A673 (cell line): Measurements from ENCODE around the gene HACD2. TPM values are rescaled to one million over a fixed set of nuclear protein-coding genes. Genes with fewer than 3 reads are reported as not detected.

Experiments used
- BruUV-seq: library from RNA; stranded (reverse); fragments of 400-500 nt; replicated peaks from 2 replicates; lab custom pipeline; 2021; lab: Mats Ljungman, UMichigan
- CTCF ChIA-PET: fragments of 300-600 bp; sonication (Branson Sonifier 250); formaldehyde crosslinking; loops from one replicate; lab custom pipeline; 2022; ENCODE audit warnings: antibody characterized with exemption; lab: Charles Lee
- POLR2A ChIA-PET: fragments of 300-600 bp; sonication (Branson Sonifier 250); formaldehyde crosslinking; loops from one replicate; lab custom pipeline; 2022; ENCODE audit warnings: antibody characterized with exemption; ENCODE audit not compliant: low non-redundant PET; lab: Charles Lee
- DNase-seq: peaks from one replicate; pipeline ENCODE4 v3.0.0-alpha.2; 2015; ENCODE audit warnings: low spot score
- H3K27ac ChIP-seq: fragments of 200-600 bp; sonication (generic); 2 replicates; pipeline ENCODE4 v1.5.1; 2016; ENCODE audit warnings: mixed run types, low read depth, mild to moderate bottlenecking, mixed read lengths, antibody characterized with exemption, low read length; ENCODE audit not compliant: poor library complexity, severe bottlenecking
- H3K27me3 ChIP-seq: fragments of 200-600 bp; sonication (generic); replicated peaks from 2 replicates; pipeline ENCODE4 v1.6.1; 2017; ENCODE audit warnings: mixed run types, low read depth, mild to moderate bottlenecking, mixed read lengths, antibody characterized with exemption, low read length; ENCODE audit not compliant: insufficient read depth, poor library complexity
- H3K36me3 ChIP-seq: fragments of 200-600 bp; sonication (generic); 2 replicates; pipeline ENCODE4 v1.6.1; 2016; ENCODE audit warnings: mixed run types, mild to moderate bottlenecking, mixed read lengths, antibody characterized with exemption, low read length; ENCODE audit not compliant: insufficient read depth, poor library complexity, severe bottlenecking
- H3K4me1 ChIP-seq: fragments of 200-600 bp; sonication (generic); 2 replicates; pipeline ENCODE4 v1.6.1; 2017; ENCODE audit warnings: mixed run types, mild to moderate bottlenecking, mixed read lengths, antibody characterized with exemption, low read length; ENCODE audit not compliant: insufficient read depth, poor library complexity, severe bottlenecking
- H3K4me3 ChIP-seq: fragments of 200-600 bp; sonication (generic); 2 replicates; pipeline ENCODE4 v1.5.1; 2016; ENCODE audit warnings: low read depth, mixed run types, mild to moderate bottlenecking, mixed read lengths, low read length; ENCODE audit not compliant: poor library complexity, severe bottlenecking
- H3K9me3 ChIP-seq: fragments of 200-600 bp; sonication (generic); 2 replicates; pipeline ENCODE4 v1.6.1; 2016; ENCODE audit warnings: mixed run types, low read depth, mild to moderate bottlenecking, mixed read lengths, antibody characterized with exemption, low read length; ENCODE audit not compliant: poor library complexity, severe bottlenecking
- EZH2 ChIP-seq: fragments of 200-600 bp; sonication (generic); IDR thresholded peaks from 2 replicates; pipeline ENCODE4 v1.6.1; 2017; ENCODE audit warnings: borderline replicate concordance, low read depth, mild to moderate bottlenecking, mixed read lengths, antibody characterized with exemption, low read length; ENCODE audit not compliant: poor library complexity, severe bottlenecking
- intact Hi-C: fragments of 100-400 bp; cut with micrococcal nuclease; formaldehyde crosslinking; loops from one replicate; pipeline ENCODE4 v1.10.0; 2022; ENCODE audit not compliant: unreplicated experiment
- total RNA-seq: library from RNA; stranded (reverse); gene quantifications from 2 replicates; pipeline ENCODE4 v1.2.3, GENCODE V29; 2021
- TF ChIP-seq, protein P1 (sequence below): fragments of 300-800, 200-600 bp; sonication (generic); conservative IDR thresholded peaks from 2 replicates; pipeline ENCODE4 v1.5.1; 2017; ENCODE audit warnings: low read depth, mild to moderate bottlenecking, antibody characterized with exemption, low read length, moderate library complexity, mixed read lengths

HACD2 gene
- total RNA-seq, 1 experiment from 2014 or later, result 49.3 TPM

DNA sequence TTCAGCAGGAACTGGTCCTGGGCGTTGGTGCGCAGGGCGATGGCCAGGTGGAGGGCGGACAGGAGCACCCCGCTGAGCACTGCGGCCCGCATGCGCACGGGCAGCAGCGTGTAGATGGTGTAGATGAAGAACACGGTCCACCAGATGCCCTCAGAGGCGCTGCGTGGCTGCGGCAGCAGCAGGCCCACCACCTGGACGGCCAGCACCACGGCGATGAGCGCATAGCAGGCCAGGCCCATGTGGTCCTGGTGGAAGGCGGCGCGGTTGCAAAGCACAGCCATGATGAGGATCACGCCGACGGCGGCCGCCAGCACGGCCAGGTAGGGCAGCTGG lies 137.5 kb downstream of the HACD2 start:
- intact Hi-C loops, result no loop called here
- no peaks in the 10 kb centered on the region for H3K4me1 ChIP-seq
- ChIA-PET CTCF (no interaction called here), POLR2A (no interaction called here)
- H3K4me3 ChIP-seq, result no peak overlapping the region
- H3K36me3 ChIP-seq, result no peaks in the 10 kb centered on the region
- no TSS peak for BruUV-seq
- no peak overlapping the region for H3K27ac ChIP-seq
- peaks cover 70% of the 10 kb centered on the region for H3K27me3 ChIP-seq
- DNase-seq, result no peak
- H3K9me3 ChIP-seq, result no peaks in the 10 kb centered on the region
- no peak for TF ChIP-seq EZH2
- TF ChIP-seq, protein P1, sequence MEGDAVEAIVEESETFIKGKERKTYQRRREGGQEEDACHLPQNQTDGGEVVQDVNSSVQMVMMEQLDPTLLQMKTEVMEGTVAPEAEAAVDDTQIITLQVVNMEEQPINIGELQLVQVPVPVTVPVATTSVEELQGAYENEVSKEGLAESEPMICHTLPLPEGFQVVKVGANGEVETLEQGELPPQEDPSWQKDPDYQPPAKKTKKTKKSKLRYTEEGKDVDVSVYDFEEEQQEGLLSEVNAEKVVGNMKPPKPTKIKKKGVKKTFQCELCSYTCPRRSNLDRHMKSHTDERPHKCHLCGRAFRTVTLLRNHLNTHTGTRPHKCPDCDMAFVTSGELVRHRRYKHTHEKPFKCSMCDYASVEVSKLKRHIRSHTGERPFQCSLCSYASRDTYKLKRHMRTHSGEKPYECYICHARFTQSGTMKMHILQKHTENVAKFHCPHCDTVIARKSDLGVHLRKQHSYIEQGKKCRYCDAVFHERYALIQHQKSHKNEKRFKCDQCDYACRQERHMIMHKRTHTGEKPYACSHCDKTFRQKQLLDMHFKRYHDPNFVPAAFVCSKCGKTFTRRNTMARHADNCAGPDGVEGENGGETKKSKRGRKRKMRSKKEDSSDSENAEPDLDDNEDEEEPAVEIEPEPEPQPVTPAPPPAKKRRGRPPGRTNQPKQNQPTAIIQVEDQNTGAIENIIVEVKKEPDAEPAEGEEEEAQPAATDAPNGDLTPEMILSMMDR, result no peak

- no peak for DNase-seq
- ChIA-PET CTCF (no interaction called here), POLR2A (no interaction called here)
- intact Hi-C loops, result no loop called here
- Histone ChIP-seq H3K27ac (no peak overlapping the region), H3K36me3 (no peaks in the 10 kb centered on the region), H3K27me3 (peaks cover 70% of the 10 kb centered on the region), H3K4me3 (no peak overlapping the region), H3K9me3 (no peaks in the 10 kb centered on the region), H3K4me1 (no peaks in the 10 kb centered on the region)
- TF ChIP-seq, protein P1, result no peak
- TF ChIP-seq EZH2, result no peak
- BruUV-seq, result no TSS peak
Measured at GRCh38 chr3:123446610-123447109, 138.2 kb downstream of the HACD2 start.

- POLR2A ChIA-PET, result no interaction called here
- Histone ChIP-seq H3K4me3 (no peak overlapping the region), H3K27ac (no peak overlapping the region), H3K4me1 (no peaks in the 10 kb centered on the region), H3K36me3 (no peaks in the 10 kb centered on the region), H3K9me3 (no peaks in the 10 kb centered on the region), H3K27me3 (peaks cover 66% of the 10 kb centered on the region)
- intact Hi-C loops, result no loop called here
- CTCF ChIA-PET, result no interaction called here
- no TSS peak for BruUV-seq
- TF ChIP-seq, protein P1, result no peak
- TF ChIP-seq EZH2, result no peak
- DNase-seq, result no peak
Measured at GRCh38 chr3:123446210-123446609, 138.6 kb downstream of the HACD2 start.
